ENCODE results near the gene COLEC12.
A peak's percentile ranks its signal among the peaks of the same experiment; 100 is the strongest.

COLEC12 gene

DNA sequence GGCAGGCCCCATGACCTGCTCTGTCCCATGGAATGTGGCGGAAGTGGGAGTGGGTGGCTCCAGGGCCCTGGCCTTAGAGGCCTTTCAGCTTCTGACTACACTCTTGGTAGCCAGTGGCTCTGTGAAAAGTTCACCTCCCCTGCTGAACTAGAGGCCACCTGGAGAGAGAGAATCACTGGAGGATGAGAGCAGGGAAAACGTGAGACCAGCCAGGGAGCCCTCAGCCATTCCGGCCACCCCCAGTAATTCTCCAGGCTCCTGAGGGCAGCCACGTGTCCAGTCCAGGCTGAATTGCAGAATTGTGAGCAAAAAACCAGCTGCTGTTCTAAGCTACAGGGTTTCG lies 10.5 kb downstream of the COLEC12 start (continued):
- TF ChIP-seq, protein P1, sequence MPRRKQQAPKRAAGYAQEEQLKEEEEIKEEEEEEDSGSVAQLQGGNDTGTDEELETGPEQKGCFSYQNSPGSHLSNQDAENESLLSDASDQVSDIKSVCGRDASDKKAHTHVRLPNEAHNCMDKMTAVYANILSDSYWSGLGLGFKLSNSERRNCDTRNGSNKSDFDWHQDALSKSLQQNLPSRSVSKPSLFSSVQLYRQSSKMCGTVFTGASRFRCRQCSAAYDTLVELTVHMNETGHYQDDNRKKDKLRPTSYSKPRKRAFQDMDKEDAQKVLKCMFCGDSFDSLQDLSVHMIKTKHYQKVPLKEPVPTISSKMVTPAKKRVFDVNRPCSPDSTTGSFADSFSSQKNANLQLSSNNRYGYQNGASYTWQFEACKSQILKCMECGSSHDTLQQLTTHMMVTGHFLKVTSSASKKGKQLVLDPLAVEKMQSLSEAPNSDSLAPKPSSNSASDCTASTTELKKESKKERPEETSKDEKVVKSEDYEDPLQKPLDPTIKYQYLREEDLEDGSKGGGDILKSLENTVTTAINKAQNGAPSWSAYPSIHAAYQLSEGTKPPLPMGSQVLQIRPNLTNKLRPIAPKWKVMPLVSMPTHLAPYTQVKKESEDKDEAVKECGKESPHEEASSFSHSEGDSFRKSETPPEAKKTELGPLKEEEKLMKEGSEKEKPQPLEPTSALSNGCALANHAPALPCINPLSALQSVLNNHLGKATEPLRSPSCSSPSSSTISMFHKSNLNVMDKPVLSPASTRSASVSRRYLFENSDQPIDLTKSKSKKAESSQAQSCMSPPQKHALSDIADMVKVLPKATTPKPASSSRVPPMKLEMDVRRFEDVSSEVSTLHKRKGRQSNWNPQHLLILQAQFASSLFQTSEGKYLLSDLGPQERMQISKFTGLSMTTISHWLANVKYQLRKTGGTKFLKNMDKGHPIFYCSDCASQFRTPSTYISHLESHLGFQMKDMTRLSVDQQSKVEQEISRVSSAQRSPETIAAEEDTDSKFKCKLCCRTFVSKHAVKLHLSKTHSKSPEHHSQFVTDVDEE (CRISPR knock-in tag; IDR thresholded peaks at IDR 0.05), result no peak

DNA sequence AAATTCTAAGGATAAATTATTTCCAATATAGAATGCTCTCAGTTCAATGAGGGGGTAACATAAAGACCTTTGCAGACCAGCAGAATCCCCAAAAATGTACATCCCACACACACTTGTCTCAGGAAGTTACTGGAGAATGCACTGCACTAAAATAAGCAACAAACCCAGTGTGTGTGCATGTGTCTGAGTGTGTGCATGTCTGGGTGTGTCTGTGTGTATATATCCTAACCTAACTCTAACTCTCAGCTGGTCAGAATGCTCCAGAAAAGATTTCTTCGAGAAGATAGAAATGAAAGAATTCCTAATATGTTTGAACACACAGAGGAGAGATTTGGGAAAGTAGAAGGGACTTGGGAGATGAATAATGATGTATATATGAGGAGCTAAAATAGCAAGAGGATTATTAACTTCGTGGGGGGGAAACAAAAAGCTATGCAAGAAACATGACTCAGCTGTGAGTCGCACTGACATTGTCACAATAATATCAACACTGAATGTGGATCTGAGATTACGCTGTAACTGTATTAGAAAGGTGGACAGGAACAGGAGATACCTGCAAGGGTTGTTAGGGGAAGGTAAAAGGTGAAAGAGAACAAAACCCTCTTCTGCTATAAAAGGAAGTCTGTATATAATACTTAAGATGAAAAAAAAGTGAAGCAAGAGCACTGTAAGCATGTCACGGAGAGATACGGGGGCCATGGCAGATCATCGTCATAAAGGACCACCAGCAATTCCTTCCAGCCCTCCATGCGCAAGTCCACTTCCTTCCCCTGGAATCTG lies 11.1 kb downstream of the COLEC12 start:
- peak; percentile 58; the same call in 2 of the 3 replicates for ATAC-seq
- TF ChIP-seq ZNF565 (CRISPR knock-in tag; conservative IDR thresholded peaks at IDR 0.05; ENCODE audit: low read depth) (no peak), BACH2 (CRISPR knock-in tag; IDR thresholded peaks at IDR 0.05; ENCODE audit: borderline replicate concordance) (no peak), PPARA (CRISPR knock-in tag; IDR thresholded peaks at IDR 0.05; ENCODE audit: borderline replicate concordance) (no peak), ESRRG (CRISPR knock-in tag; IDR thresholded peaks at IDR 0.05) (no peak), TCF4 (CRISPR knock-in tag; IDR thresholded peaks at IDR 0.05; ENCODE audit: borderline replicate concordance) (no peak), ZC3H10 (CRISPR knock-in tag; IDR thresholded peaks at IDR 0.05) (no peak), ARNTL (CRISPR knock-in tag; IDR thresholded peaks at IDR 0.05; ENCODE audit: borderline replicate concordance, low read depth) (no peak), ZNF8 (CRISPR knock-in tag; IDR thresholded peaks at IDR 0.05) (no peak), ISL1 (CRISPR knock-in tag; IDR thresholded peaks at IDR 0.05) (no peak), TOX (CRISPR knock-in tag; IDR thresholded peaks at IDR 0.05; ENCODE audit: borderline replicate concordance) (no peak), CSDC2 (CRISPR knock-in tag; IDR thresholded peaks at IDR 0.05) (no peak), ZFP30 (CRISPR knock-in tag; IDR thresholded peaks at IDR 0.05) (no peak)
- TF ChIP-seq, protein P2, sequence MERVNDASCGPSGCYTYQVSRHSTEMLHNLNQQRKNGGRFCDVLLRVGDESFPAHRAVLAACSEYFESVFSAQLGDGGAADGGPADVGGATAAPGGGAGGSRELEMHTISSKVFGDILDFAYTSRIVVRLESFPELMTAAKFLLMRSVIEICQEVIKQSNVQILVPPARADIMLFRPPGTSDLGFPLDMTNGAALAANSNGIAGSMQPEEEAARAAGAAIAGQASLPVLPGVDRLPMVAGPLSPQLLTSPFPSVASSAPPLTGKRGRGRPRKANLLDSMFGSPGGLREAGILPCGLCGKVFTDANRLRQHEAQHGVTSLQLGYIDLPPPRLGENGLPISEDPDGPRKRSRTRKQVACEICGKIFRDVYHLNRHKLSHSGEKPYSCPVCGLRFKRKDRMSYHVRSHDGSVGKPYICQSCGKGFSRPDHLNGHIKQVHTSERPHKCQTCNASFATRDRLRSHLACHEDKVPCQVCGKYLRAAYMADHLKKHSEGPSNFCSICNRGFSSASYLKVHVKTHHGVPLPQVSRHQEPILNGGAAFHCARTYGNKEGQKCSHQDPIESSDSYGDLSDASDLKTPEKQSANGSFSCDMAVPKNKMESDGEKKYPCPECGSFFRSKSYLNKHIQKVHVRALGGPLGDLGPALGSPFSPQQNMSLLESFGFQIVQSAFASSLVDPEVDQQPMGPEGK (CRISPR knock-in tag; IDR thresholded peaks at IDR 0.05; ENCODE audit: borderline replicate concordance), result no peak
- TF ChIP-seq, protein P3, sequence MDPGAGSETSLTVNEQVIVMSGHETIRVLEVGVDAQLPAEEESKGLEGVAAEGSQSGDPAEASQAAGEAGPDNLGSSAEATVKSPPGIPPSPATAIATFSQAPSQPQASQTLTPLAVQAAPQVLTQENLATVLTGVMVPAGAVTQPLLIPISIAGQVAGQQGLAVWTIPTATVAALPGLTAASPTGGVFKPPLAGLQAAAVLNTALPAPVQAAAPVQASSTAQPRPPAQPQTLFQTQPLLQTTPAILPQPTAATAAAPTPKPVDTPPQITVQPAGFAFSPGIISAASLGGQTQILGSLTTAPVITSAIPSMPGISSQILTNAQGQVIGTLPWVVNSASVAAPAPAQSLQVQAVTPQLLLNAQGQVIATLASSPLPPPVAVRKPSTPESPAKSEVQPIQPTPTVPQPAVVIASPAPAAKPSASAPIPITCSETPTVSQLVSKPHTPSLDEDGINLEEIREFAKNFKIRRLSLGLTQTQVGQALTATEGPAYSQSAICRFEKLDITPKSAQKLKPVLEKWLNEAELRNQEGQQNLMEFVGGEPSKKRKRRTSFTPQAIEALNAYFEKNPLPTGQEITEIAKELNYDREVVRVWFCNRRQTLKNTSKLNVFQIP (CRISPR knock-in tag; IDR thresholded peaks at IDR 0.05; ENCODE audit: borderline replicate concordance, low read depth), result no peak
- TF ChIP-seq, protein P1 (CRISPR knock-in tag; IDR thresholded peaks at IDR 0.05), result no peak
- TF ChIP-seq, protein P4, sequence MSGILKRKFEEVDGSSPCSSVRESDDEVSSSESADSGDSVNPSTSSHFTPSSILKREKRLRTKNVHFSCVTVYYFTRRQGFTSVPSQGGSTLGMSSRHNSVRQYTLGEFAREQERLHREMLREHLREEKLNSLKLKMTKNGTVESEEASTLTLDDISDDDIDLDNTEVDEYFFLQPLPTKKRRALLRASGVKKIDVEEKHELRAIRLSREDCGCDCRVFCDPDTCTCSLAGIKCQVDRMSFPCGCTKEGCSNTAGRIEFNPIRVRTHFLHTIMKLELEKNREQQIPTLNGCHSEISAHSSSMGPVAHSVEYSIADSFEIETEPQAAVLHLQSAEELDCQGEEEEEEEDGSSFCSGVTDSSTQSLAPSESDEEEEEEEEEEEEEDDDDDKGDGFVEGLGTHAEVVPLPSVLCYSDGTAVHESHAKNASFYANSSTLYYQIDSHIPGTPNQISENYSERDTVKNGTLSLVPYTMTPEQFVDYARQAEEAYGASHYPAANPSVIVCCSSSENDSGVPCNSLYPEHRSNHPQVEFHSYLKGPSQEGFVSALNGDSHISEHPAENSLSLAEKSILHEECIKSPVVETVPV (CRISPR knock-in tag; IDR thresholded peaks at IDR 0.05), result no peak
- TF ChIP-seq, protein P5, sequence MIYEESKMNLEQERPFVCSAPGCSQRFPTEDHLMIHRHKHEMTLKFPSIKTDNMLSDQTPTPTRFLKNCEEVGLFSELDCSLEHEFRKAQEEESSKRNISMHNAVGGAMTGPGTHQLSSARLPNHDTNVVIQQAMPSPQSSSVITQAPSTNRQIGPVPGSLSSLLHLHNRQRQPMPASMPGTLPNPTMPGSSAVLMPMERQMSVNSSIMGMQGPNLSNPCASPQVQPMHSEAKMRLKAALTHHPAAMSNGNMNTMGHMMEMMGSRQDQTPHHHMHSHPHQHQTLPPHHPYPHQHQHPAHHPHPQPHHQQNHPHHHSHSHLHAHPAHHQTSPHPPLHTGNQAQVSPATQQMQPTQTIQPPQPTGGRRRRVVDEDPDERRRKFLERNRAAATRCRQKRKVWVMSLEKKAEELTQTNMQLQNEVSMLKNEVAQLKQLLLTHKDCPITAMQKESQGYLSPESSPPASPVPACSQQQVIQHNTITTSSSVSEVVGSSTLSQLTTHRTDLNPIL (CRISPR knock-in tag; IDR thresholded peaks at IDR 0.05; ENCODE audit: low read depth), result no peak

Data from SK-N-SH treated with all-trans-retinoic acid at 6 μM for 48 hours (cell line).